AG09319 (cell line): ENCODE measurements around the gene IFIT5.
"Not testable (repeated sequence)": the region's sequence is repeated elsewhere in the genome, so short reads cannot be mapped to it uniquely, and the experiment has no call there.

Experiments
- DNase-seq: peaks from one replicate; pipeline ENCODE4 v3.0.0-alpha.2; 2010; ENCODE audit warnings: low read depth; ENCODE audit errors: extremely low read depth
- CTCF ChIP-seq: IDR thresholded peaks from 2 replicates; pipeline ENCODE4 v1.5.1; 2011; ENCODE audit warnings: low read depth, mild to moderate bottlenecking, inconsistent platforms, low read length, moderate library complexity

IFIT5 gene

GRCh38 chr10:89395141-89395540 lies 19.2 kb upstream of the IFIT5 start:
- no peak for TF ChIP-seq CTCF
- DNase-seq: no peak

- no peak for DNase-seq
- TF ChIP-seq CTCF: no peak
Observed at GRCh38 chr10:89398003-89398749, 16.2 kb upstream of the IFIT5 start.

GRCh38 chr10:89399956-89400355 lies 14.4 kb upstream of the IFIT5 start:
- TF ChIP-seq CTCF: no peak
- no peak for DNase-seq

GRCh38 chr10:89403043-89403442 lies 11.3 kb upstream of the IFIT5 start:
- DNase-seq: no peak
- TF ChIP-seq CTCF: no peak

- no peak for DNase-seq
- TF ChIP-seq CTCF: no peak
Observed at GRCh38 chr10:89404104-89405047, 10.0 kb upstream of the IFIT5 start.

- not testable (repeated sequence) for DNase-seq
Observed at GRCh38 chr10:89406178-89406577, 8.2 kb upstream of the IFIT5 start.

GRCh38 chr10:89407792-89408191 lies 6.6 kb upstream of the IFIT5 start:
- not testable (repeated sequence) for DNase-seq

GRCh38 chr10:89409282-89409681 lies 5.1 kb upstream of the IFIT5 start:
- DNase-seq: not testable (repeated sequence)

GRCh38 chr10:89410551-89410950 lies 3.8 kb upstream of the IFIT5 start:
- not testable (repeated sequence) for DNase-seq

GRCh38 chr10:89411135-89411534 lies 3.2 kb upstream of the IFIT5 start:
- not testable (repeated sequence) for DNase-seq

- not testable (repeated sequence) for DNase-seq
Observed at GRCh38 chr10:89412276-89412675, 2.1 kb upstream of the IFIT5 start.
